SW480 (cell line): ENCODE measurements around the gene GPRASP3.
"Not testable (repeated sequence)": the region's sequence is repeated elsewhere in the genome, so short reads cannot be mapped to it uniquely, and the experiment has no call there.

Source experiments
- DNase-seq: peaks from one replicate; pipeline ENCODE4 v3.0.0-alpha.2; 2016; ENCODE audit warnings: low spot score

Gene GPRASP3, protein sequence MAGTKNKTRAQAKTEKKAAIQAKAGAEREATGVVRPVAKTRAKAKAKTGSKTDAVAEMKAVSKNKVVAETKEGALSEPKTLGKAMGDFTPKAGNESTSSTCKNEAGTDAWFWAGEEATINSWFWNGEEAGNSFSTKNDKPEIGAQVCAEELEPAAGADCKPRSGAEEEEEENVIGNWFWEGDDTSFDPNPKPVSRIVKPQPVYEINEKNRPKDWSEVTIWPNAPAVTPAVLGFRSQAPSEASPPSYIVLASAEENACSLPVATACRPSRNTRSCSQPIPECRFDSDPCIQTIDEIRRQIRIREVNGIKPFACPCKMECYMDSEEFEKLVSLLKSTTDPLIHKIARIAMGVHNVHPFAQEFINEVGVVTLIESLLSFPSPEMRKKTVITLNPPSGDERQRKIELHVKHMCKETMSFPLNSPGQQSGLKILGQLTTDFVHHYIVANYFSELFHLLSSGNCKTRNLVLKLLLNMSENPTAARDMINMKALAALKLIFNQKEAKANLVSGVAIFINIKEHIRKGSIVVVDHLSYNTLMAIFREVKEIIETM

DNA sequence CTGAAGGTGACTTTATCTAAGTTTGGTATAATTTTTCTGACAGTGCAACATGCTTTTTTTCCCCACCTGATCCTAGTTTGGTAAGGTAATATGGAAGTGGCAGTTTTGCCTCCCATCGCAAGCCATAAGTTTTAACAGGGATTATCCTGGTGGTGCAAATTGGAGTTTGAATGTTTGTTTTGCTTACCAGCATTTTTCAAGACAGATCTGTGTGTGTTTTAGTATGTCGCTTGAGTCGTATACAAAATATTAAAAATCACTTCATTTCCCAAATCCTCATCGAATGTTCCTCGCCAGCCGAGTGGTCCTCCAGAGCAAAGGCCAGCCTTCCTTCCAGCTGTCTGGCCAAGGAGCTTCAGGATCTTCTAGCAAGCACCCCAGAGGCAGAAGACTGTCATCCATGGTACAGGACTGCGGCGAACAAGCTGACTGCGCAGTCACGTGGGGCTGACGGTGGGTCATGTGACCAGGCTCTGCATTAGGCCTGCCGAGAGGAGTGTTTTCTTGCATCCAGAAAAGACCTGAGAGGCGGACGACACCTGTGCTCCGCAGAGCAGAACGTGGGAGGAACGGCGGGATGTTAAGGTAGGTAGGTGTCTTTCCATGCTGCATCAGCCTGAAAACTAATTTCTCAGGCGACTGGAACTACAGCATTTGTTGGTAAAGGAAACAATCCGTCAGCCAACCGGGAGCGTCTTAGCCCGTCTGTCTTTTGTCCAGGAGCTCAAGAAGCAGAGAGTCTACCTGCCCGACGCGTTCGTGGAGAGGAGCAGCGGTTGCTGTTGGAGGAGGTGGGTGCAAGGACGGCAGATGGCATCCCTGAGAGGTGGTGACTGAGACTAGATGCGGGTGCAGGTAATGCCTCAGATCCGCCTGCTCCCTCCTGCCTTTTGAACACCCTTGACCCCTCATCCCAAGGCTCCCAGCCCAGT is at the start of gene GPRASP3:
Gene GPRASP3 (plus strand): TSS at position 507 of the 932 bp plus-strand sequence. CDS start 28,253 bp downstream, outside the sequence.
- DNase-seq, result peak; percentile 75

DNA sequence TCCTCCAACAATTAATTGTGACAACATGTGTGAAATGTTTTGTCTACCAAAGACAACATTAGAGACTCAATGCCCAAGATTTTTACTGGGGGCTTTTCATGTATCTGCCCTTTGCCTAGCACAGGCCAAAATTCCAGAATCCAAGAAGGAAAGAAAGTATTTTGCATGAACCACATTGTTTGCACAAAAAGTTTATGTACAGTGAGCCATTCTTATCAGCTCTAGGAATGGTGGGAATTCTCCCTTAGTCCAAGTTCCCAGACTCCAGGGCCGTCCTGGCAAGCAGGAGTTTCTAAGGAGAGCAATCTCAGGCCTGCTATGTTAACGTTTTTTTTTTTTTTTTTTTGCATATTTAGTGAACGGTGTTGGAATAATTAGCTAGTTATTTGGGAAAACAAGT is 47.7 kb upstream of the GPRASP3 start:
- no peak for DNase-seq

DNA sequence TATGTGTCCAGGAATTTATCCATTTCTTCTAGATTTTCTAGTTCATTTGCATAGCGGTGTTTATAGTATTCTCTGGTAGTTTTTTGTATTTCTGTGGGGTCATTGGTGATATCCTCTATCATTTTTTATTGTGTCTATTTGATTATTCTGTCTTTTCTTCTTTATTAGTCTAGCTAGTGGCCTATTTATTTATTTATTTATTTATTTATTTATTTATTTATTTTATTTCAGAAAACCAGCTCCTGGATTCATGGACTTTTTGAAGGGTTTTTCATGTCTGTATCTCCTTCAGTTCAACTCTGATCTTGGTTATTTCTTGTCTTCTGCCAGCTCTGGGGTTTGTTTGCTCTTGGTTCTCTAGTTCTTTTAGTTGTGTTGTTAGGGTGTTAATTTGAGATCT is 43.1 kb upstream of the GPRASP3 start:
- not testable (repeated sequence) for DNase-seq

DNA sequence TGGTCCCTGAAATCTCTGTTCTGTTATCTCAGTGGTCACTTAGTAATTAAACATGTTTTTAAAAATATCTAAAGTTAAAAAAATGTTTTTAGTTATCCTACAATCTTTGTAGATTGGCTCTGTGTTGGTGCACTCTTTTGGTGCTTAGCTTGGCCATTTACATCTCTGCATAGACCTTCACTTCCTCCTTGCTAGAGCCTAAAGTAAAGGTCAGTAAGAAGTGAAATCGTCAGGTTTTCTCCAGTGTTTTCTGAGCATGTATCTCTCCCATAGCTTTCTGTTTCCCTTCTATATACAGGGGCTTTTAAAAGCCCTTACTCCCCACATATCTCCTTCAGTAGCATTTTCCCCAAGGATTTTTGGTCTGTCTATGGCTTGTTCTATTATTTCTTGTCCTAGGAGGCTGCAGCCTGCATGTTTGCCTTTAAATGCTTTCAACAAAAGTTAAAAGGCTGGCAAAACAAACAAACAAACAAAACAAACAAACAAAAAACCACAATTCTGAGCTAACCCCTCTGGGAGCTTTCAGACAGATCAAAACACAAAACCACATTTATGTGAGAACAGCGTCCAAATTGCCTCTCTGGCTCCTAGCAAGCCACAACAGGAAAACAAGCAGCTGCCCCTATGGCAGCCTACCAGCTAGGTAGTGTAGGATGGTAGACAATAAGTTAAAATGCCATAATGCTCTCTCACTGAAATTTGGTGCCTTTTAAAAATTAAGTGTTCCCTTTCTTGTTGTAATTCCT is 35.6 kb upstream of the GPRASP3 start:
- peak; percentile 66 for DNase-seq

DNA sequence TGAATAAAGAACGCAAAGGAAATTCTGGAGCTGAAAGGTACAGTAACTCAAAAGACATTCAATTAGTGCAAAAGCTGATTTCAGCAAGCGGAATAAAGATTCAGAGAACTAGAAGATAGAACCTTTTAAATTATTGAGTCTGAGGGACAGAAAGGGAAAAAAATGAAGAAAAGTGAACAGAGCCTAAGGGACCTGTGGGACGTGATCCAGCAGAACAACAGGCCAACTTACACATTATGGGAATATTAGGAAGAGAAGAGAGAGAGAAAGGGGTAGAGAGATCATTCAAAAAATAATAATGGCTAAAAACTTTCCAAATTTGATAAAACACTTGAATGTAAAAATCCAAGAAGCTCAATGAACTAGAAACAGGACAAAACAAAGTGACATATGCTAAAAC is 25.8 kb upstream of the GPRASP3 start:
- no peak for DNase-seq

DNA sequence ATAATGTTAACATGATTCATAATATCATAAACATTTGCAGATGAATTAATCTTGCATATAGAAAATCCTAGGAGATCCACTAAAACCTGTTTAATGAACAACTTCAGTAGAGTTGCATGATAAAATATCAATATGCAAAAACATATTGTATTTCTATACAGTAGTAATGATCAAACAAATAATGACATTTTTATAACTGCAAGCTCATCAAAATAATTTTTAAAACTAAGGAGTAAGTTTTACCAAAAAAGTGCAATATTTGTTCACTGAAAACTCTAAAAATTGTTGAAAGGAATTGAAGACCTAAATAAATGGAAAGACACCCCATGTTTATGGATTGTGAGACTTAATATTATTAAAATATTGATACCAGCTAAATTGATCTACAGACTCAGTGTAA is 24.2 kb upstream of the GPRASP3 start:
- DNase-seq, result no peak

DNA sequence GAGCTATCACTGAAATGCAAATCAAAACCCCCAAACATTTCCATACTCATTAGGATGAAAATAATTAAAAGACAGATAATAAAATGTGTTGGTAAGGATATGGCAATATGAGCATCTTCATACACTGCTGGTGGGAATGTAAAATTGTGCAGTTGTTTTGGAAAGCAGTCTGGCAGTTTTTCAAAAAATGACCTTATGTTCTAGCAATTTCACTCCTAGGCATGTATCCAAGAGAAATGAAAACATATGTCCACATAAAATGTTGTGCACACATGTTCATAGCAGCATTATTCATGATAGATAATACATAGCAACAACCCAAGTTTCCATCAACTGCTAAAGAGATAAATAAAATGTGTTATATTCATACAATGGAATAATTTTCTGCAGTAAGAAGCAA is 23.0 kb upstream of the GPRASP3 start:
- DNase-seq, result no peak

DNA sequence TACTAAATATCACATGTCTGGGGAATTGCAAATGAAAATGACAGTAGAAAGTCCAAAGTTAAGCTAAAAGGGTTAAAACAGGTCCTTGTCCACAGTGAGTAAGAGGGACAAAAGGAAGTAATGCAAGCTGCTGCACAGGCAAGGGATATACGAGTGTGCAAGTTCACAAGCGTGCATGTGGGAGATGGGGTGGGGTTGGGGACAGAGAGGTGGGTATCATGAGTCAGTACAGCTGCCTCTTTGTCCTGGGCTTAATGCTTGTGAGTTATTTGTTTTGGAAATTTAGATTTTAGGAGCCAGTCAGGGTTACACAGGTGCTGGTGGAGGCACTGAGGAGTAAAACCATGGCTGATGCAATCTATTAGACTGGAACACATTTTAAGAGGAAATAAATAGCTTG is 11.6 kb upstream of the GPRASP3 start:
- no peak for DNase-seq

DNA sequence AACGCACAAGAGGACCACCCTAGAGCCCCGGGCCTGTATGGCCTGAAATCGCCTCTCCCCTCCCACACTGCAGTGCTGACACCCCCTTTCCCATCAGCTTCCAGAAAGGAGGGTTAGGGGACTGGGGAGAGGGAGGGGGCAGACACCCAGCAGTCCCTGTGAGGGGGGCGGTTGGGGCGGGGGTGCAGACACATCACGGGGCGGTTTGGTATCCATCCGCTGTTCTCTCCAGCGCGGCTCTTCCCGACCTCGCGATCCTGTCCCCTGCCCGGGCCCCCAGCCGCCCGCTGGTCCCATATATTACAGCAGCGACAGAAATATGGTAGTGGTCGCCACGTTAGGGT is 8.7 kb upstream of the GPRASP3 start:
- no peak for DNase-seq

DNA sequence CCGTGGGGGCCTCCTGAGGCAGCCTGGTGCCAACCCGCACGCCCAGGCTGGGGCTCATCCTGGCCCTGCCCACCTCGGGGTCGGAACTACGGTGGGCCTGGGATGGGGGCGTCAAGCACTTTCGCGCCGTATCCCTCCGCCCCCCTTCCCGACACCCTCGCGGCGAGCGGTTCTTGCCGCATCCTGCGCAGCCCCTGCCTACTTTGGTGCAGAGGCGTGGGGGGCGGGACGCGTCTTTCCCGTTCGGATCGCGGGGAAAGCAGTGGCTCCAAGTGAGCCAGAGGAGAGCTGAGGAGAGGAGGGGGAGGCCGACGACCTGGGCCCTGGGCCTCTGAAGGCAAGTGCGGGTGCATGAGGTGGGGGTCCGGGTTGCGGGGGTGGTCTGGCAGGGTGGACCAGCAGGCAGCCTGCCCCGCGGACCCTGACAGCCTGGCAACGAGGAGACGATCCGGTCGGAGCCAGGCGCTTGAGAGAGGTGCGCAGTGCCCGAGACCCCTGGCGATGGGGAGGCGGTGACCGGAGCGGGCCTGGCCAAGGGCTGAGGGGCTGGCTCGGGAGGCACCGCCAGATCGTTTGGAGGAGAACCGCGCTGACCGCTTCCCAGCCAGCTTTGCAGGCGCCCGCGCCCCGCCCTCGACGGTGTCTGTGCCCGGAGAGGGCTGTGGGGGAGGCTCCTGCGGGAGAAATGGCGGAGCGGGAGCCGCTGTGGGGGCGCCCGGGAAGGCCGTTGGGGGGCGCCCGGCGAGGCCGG is 8.2 kb upstream of the GPRASP3 start, which contains the start of gene GPRASP2:
Gene GPRASP2 (plus strand): TSS at position 233 of the 751 bp plus-strand sequence. CDS start 2,422 bp downstream, outside the sequence.
- DNase-seq, result peak; percentile 15

DNA sequence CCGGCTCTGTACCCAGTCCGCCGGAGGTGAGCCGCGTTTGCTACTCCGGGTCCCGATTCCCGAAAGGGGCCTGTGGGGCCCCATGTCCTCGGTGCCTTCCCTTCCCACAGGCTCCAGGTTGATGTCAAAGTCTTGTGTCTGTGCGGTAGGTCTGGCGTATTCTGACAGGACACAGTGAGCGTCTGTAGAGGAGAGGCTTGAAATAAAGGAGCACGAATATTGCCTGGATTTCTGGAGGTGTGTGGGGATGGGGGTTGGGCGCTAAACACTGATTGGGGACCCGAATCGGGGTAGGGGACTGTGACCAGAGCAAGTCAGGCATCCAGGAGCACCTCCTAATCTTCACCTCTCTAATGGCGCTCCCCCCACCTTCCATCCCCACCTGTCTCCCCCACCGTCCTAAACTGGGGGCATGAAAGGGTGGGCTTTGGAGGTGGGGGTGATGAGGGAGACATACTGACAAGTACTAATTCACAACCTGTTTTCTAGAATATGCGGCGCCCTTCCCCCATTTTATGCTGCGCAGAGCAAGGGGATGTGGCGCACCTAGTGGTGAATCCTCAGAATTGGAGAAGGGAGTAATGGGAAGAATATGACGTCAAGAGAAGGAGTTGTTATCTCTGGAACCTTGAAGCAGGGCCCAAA is 7.4 kb upstream of the GPRASP3 start:
- DNase-seq, result peak; percentile 50

DNA sequence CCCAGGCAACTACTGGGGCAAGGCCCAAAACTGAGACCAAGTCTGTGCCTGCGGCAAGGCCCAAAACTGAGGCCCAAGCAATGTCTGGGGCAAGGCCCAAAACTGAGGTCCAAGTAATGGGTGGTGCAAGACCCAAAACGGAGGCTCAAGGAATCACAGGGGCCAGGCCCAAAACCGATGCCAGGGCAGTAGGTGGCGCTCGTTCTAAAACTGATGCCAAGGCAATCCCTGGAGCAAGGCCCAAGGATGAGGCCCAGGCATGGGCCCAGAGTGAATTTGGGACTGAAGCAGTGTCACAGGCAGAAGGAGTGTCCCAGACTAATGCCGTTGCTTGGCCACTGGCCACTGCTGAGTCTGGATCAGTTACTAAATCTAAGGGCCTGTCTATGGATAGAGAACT is 5.5 kb upstream of the GPRASP3 start:
- DNase-seq, result no peak

DNA sequence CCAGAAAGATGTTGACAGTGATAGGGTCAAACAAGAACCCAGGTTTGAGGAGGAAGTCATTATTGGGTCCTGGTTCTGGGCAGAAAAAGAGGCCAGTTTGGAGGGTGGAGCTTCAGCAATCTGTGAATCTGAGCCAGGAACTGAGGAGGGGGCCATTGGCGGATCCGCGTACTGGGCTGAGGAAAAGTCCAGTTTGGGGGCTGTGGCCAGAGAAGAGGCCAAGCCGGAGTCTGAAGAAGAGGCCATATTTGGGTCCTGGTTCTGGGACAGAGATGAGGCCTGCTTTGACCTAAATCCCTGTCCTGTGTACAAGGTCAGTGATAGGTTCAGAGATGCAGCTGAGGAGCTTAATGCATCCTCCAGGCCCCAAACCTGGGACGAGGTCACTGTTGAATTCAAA is 4.6 kb upstream of the GPRASP3 start:
- DNase-seq, result no peak

DNA sequence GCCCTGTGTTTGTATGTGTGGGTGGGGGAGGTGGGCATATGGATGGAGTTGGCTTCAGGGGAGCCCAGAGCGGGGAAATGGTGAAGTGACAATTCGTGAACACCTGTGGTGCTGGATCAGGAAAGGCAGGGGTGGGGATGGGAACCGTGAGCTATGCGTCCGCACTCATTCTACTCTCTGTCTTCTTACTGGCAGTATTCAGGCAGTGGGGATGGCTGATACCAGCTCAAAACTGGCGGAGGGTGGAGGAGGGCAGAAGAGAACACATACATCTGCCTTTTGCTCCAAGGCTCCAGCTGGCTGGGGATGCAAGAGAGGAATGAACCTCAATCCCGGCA is 595 bp downstream of the GPRASP3 start:
- not testable (repeated sequence) for DNase-seq

DNA sequence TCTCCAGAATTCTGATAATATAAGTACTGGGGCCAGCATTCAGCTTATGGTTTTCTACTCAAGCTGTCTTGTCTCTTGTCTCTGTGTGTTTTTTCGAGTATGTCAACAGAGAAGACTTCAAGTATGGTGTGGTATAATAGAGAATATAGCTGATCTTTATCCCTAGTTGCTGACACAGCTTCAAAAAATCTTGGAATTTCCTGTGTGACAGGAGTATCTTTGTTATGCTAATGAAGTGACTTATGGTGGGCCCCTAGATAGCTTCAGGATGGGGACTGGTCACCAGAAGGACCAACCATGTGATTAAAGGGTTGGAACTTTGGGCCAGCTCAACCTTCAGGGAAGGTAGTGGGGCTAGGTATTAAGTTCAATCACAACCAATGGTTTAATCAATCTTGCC is 2.9 kb downstream of the GPRASP3 start:
- no peak for DNase-seq

DNA sequence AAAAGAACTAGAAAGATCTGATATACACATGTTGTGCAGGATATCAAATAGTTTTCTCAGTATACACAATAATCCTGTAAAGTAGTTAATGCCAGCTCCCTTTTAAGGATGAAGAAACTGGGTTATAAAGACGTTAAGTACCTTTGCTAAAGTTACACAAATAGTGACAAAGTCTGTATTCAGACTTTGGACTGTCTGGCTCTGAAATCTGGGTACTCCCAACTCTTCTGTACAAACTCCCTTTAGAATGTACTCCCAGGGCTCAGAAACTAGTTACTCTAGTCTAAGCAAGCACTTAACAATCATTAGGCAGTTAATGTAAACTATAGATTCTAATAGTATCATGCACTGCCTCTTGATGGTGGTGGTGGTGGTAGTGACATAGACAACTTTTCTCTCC is 7.2 kb downstream of the GPRASP3 start:
- no peak for DNase-seq

DNA sequence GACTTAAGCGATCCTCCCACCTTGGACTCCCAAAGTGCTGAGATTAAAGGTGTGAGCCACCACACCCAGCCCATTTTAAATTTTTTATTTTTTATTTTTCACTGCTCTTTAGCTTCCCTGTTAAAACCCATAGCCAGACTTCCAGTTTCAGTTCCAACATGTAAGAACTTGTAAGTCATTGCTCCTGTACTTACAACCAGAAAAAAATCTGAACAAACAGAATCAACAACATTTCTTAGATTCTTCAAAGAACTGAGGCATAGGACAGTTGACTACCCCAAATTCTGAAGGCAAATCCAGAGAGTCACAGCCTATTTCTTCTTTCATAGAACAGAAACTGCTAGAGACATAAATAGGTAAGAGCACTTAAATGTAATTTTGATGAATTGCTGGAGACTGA is 8.1 kb downstream of the GPRASP3 start:
- no peak for DNase-seq

DNA sequence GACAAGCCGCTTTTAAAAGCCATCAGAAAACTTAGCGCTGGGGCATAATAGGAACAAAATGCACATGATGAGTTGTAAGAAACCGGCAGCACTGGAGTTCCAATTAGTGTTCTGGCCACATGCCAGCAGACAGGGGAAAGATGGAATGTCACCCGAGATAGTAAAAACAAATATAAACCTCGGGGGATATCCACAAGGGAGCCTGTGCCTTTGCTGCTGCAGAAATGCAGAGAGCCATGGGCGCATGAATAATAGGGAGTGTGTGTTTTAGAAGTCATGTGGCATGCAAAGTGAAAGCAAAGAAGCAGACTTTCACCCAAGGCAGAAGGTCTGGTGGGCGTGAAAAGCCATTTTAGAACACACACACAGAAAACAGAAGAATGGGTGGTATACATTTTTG is 19.1 kb downstream of the GPRASP3 start:
- DNase-seq, result no peak

DNA sequence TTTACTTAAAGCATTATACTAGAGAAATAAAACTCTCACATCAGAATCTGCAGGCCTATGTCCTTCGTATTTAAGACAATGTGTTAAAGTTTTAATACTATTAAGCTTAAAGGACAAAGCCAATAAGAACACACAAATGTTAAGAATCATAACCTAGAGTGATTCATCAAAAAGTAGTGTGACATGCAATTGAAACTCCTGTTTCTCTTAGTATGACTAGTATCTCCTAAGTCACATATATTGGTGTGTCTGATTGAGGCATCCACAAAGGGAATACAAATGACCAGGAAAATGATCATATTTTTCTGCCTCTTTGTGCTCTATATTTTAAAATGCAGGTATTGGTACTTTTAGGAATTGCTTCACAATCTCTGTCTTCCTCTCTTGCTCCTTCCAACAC is 23.8 kb downstream of the GPRASP3 start:
- DNase-seq, result no peak

DNA sequence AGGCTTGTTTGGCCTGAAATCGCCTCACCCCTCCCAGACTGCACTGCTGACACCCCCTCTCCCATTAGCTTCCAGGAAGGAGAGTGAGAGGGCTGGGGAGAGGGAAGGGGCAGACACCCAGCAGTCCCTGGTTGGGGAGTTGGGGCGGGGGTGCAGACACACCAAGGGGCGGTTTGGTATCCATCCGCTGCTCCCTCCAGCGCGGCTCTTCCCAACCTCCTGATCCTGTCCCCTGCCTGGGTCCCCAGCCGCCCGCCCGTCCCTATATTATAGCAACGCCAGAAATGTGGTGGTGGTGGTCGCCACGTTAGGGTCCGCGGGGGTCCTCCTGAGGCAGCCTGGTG is 24.9 kb downstream of the GPRASP3 start:
- no peak for DNase-seq
